Brain microvascular endothelial cell (primary cell): Measurements from ENCODE around the gene KRT23.

ENCODE experiments used
- DNase-seq: peaks from one replicate; pipeline ENCODE4 v3.0.0-alpha.2; 2020
- H3K27ac ChIP-seq: fragments of 250-450 bp; sonication (Bioruptor Pico); 2 replicates; pipeline ENCODE4 v1.5.1; 2020; ENCODE audit warnings: mild to moderate bottlenecking, moderate library complexity
- H3K27me3 ChIP-seq: fragments of 250-450 bp; sonication (Bioruptor Pico); replicated peaks from 2 replicates; pipeline ENCODE4 v1.5.1; 2020; ENCODE audit warnings: mild to moderate bottlenecking
- H3K36me3 ChIP-seq: fragments of 250-450 bp; sonication (Bioruptor Pico); replicated peaks from 2 replicates; pipeline ENCODE4 v1.5.1; 2020; ENCODE audit warnings: mild to moderate bottlenecking
- H3K4me3 ChIP-seq: 2 replicates; pipeline ENCODE4 v1.5.1; 2011; ENCODE audit warnings: low read depth, mild to moderate bottlenecking, control low read depth, low read length, moderate library complexity
- CTCF ChIP-seq: IDR thresholded peaks from 2 replicates; pipeline ENCODE4 v1.5.1; 2011; ENCODE audit warnings: low read depth, mild to moderate bottlenecking, moderate library complexity, low read length, control low read depth, inconsistent platforms; ENCODE audit errors: missing control alignments
- in situ Hi-C: cut with HindIII; loops from 2 replicates; pipeline ENCODE4 v1.10.0; 2017; ENCODE audit warnings: low sequenced_read_pairs, low pct_ligation_motif_present

Gene KRT23

GRCh38 chr17:40909351-40909750 is 28.1 kb downstream of the KRT23 start:
- in situ Hi-C loops, result no loop called here
- TF ChIP-seq CTCF, result peak; percentile 79
- peak overlapping the region; percentile 90 for H3K27ac ChIP-seq
- no peak overlapping the region for H3K4me3 ChIP-seq
- H3K27me3 ChIP-seq, result no peaks in the 10 kb centered on the region
- DNase-seq, result peak; percentile 94
- H3K36me3 ChIP-seq, result no peaks in the 10 kb centered on the region

- in situ Hi-C loops, result no loop called here
- DNase-seq, result no peak
- Histone ChIP-seq H3K27me3 (no peaks in the 10 kb centered on the region), H3K27ac (no peak overlapping the region), H3K36me3 (no peaks in the 10 kb centered on the region), H3K4me3 (no peak overlapping the region)
- TF ChIP-seq CTCF, result no peak
Observed at GRCh38 chr17:40906613-40907012, 30.8 kb downstream of the KRT23 start.

GRCh38 chr17:40905370-40905769 is 32.1 kb downstream of the KRT23 start:
- H3K4me3 ChIP-seq, result no peak overlapping the region
- no peaks in the 10 kb centered on the region for H3K27me3 ChIP-seq
- in situ Hi-C loops, result no loop called here
- no peak for DNase-seq
- no peaks in the 10 kb centered on the region for H3K36me3 ChIP-seq
- no peak overlapping the region for H3K27ac ChIP-seq
- TF ChIP-seq CTCF, result no peak

- H3K27ac ChIP-seq, result peak overlapping the region; percentile 25
- DNase-seq, result peak; percentile 19
- in situ Hi-C loops, result no loop called here
Observed at GRCh38 chr17:40903129-40903847, 34.2 kb downstream of the KRT23 start.

GRCh38 chr17:40902498-40902897 is 34.9 kb downstream of the KRT23 start:
- TF ChIP-seq CTCF, result no peak
- no peaks in the 10 kb centered on the region for H3K27me3 ChIP-seq
- no peak for DNase-seq
- H3K27ac ChIP-seq, result no peak overlapping the region
- H3K4me3 ChIP-seq, result no peak overlapping the region
- no peaks in the 10 kb centered on the region for H3K36me3 ChIP-seq
- in situ Hi-C loops, result no loop called here

More at GRCh38 chr17:40903129-40903847, 34.2 kb downstream of the KRT23 start:
- no peak overlapping the region for H3K4me3 ChIP-seq
- no peaks in the 10 kb centered on the region for H3K27me3 ChIP-seq
- no peak for TF ChIP-seq CTCF
- no peaks in the 10 kb centered on the region for H3K36me3 ChIP-seq

- Histone ChIP-seq H3K27ac (no peak overlapping the region), H3K4me3 (no peak overlapping the region), H3K27me3 (no peaks in the 10 kb centered on the region), H3K36me3 (no peaks in the 10 kb centered on the region)
- TF ChIP-seq CTCF, result no peak
- in situ Hi-C loops, result no loop called here
- DNase-seq, result no peak
Observed at GRCh38 chr17:40901981-40902474, 35.4 kb downstream of the KRT23 start.
